Measurements from ENCODE around the gene BCL7C.

GRCh38 chr16:30889721-30890120 lies 4.2 kb downstream of the BCL7C start:
- no peak for TF ChIP-seq CTBP1 (IDR thresholded peaks at IDR 0.05; ENCODE audit: borderline replicate concordance)
- 0 out of 2 replicates have a peak, but pooled peaks have one; percentile 7 for TF ChIP-seq PKNOX1 (IDR thresholded peaks at IDR 0.05)
- no peak for TF ChIP-seq BHLHE40 (IDR thresholded peaks at IDR 0.05; ENCODE audit: borderline replicate concordance)
- TF ChIP-seq HDGF (IDR thresholded peaks at IDR 0.05; ENCODE audit: borderline replicate concordance): no peak
- no peak for TF ChIP-seq NFRKB (IDR thresholded peaks at IDR 0.05)
- no peak for TF ChIP-seq SUZ12 (IDR thresholded peaks at IDR 0.05)
- TF ChIP-seq ARNT (IDR thresholded peaks at IDR 0.05): no peak
- TF ChIP-seq FOXM1 (IDR thresholded peaks at IDR 0.05; ENCODE audit: borderline replicate concordance): no peak
- no peak for TF ChIP-seq LEF1 (IDR thresholded peaks at IDR 0.05; ENCODE audit: borderline replicate concordance)
- TF ChIP-seq FOXK2 (IDR thresholded peaks at IDR 0.05): no peak

Measured in HEK293T (cell line).